NCI-H2227 treated with DMSO at 0.1 percent for 48 hours (cell line): Measurements from ENCODE around the gene GOLGA3.
"Not testable (repeated sequence)": the region's sequence is repeated elsewhere in the genome, so short reads cannot be mapped to it uniquely, and the experiment has no call there.

Experiments
- DNase-seq: peaks from one replicate; lab custom pipeline; 2025; lab: John Stamatoyannopoulos, UW

Gene GOLGA3

DNA sequence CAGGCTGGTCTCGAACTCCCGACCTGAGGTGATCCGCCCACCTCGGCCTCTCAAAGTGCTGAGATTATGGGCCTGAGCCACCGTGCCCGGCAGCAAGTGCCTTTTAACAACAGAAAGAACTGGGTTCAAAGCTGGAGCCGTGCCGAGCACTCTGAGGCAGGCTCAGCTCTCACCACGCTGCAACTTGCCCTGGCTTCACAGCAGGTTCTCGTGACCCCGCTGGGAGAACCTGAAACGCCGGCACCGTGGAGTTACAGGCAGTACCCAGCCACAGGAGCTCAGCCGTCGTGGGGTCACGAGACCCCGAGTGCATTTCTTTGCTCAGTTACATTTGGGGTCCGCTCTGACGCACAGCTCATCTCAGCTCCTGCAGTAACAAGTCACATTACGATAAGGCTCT lies 14.4 kb downstream of the GOLGA3 start:
- DNase-seq = no peak

DNA sequence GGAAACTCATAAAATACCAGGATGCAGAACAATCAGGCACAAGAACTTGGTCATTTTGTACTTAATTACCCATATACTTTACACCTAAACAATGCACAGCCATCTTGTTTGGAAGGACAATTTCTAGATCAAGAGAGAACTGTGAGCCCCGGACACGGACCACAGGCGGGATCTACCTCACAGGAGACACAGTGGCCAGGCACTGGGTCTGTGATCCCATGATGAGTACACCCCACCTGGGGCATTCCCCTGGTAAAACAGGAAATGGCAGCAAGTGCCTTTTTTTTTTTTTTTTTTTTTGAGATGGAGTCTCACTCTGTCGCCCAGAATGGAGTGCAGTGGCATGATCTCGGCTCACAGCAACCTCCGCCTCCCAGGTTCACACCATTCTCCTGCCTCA lies 15.2 kb downstream of the GOLGA3 start:
- no peak for DNase-seq

DNA sequence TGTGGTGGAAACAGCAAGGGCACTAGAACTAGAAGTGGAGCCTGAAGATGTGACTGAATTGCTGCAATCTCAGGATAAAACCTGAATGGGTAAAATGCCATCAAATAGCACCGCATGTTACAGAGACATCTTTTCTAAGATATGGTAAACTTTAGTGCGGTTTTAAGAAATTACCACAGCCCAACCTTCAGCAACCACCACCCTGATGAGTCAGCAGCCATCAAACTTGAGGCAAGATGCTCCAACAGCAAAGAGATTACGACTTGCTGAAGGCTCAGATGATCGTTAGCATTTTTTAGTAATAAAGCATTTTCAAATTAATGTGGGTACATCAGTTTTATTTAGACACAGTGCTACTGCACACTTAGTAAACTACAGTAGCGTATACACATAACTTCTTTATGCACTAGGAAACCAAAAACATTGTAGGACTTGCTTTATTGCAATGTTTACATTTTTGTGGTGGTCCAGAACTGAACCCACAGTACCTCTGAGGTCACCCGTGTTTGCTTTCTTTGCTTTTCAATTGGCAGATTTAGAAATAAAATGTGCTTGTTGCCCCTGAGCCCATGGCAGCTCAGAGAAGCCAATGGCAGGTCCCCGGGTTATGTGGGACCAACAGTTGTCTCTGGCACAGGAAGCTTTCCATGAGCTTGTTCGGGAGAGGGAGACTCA lies 15.9 kb downstream of the GOLGA3 start:
- no peak for DNase-seq

GRCh38 chr12:132809391-132809790 lies 19.3 kb downstream of the GOLGA3 start:
- not testable (repeated sequence) for DNase-seq

DNA sequence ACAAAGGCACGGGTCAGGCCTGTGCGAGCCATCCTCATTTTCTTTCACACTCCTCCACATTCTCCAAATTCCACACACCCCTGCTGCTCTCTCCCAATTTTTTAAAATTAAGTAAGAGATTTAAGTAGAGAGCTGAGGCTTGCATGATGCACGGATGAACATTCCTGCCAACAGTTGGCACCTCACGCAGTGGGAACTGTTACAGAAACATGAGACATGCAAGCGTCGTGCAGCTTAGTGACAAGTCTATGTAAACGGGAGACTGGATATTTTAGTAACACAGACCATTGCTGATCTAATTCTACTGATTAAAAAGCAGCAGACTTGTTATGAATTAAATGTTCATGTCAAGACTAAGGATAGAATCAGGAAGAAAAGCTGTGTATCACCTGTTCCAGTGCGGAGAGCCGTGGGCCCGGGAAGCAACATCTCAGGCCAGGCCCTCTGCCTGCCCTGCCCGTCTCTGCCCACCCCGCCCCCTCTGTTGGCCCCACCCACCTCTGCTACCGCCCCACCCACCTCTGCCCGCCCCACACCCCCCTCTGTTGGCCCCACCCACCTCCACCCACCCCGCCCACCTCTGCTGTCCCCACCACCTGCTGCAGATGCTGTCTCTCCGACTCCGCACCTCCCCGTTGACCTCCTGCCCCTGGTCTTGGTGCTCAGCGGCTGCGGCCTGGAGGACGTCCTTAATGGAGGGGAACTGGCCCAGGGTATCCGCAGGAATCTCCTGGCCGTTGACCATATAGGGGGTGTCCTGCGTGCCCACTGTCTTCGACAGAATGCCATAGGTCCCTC lies 21.2 kb downstream of the GOLGA3 start:
- no peak for DNase-seq

GRCh38 chr12:132806857-132807256 lies 21.8 kb downstream of the GOLGA3 start:
- DNase-seq = no peak

DNA sequence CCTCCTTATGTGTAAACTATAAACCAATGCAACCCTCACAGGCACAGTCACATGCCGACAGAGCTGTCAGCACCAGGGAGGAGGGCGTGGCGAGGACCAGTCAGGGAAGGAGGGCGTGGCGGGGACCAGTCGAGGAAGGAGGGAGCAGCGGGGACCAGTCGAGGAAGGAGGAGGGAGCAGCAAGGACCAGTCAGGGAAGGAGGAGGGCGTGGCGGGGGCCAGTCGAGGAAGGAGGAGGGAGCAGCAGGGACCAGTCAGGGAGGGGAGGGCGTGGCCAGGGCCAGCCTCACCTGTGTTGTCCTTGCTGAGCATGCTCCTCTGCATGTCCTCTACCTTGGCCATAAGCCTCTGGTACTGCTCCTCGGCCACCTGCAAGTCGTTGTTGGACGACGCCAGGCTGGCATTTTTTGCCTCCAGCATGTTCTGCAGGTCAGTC lies 24.2 kb downstream of the GOLGA3 start:
- DNase-seq = no peak

DNA sequence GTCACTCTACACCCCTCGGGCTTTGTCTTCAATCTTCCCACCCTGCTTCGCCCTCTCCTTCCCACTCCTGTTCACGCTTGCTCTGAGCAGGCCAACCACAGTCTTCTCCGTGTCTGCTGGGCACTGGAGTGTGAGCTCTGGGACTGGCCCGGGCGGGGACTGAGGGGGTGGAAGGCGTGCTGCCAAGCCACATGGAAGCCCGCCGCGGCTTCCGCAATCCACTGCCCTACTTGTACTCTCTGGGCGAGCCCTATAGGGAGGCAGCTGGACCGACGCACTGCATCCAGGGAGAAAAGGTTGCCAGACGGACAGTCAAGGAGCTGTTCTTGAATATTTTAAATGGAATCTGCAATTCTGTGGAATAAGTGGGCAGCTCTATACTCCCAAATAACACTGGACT lies 24.8 kb downstream of the GOLGA3 start:
- no peak for DNase-seq

DNA sequence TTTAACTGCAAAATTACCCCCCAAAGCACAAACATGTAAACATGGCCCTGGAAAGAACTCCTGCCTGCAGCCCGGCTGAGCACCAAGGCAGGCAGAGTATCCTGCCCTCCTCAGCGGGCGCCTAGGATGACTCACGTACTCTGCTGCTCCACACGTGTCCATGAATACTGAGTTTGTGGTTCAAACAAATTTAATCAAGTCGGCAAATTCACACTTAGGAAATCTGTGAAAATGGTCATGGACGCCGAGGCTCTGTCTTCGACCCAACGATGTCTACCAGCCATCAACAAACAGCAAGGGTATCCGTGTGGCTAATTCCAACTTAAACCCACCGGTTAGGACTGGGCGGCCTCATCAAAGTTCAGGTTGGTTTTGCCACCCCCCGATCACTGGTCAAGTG lies 25.5 kb downstream of the GOLGA3 start:
- no peak for DNase-seq

DNA sequence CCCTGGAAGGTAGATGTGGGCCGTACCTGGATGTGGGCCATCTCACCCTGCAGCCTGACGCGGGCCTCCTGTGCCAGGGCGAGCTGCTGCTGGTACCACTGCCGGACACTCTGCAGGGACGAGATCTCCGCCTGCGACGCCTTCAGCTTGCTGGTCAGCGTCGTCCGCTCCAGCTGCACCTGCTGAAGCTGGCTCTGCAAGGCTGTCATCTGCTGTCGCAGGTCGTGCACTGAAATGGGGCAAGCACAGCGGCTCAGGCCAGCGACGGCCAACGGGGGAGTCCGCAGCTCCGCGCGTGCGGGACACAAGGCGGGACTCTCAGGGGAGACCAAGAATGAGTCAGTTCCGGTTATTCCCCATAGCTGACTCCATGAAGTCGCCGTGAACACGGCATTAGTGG lies 26.9 kb downstream of the GOLGA3 start:
- DNase-seq = no peak

GRCh38 chr12:132798836-132799235 lies 29.8 kb downstream of the GOLGA3 start:
- no peak for DNase-seq

- DNase-seq = no peak
Observed at GRCh38 chr12:132797820-132798570, 30.7 kb downstream of the GOLGA3 start.

DNA sequence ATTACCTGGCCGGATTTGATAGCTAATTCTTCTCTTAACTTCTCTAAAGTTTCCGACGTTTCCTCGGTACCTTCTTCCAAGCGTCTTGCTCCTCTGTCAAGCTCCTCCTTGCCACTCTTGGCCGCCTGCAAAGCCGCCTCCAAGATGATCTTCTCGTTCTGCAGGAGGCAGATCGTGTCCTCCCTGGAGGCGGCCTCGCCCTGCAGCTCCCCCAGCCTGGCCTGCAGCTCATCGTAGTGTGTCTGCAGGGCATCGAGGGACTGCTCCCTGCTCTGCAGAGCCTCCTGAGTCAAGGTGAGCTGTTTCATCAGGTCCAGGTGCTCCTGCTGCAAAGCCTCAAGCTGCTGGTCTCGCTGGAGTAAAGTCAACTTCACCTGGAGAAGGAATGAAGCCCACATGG lies 32.8 kb downstream of the GOLGA3 start:
- DNase-seq = no peak

- not testable (repeated sequence) for DNase-seq
Observed at GRCh38 chr12:132791940-132792339, 36.7 kb downstream of the GOLGA3 start.

GRCh38 chr12:132789099-132789471 lies 39.6 kb downstream of the GOLGA3 start:
- DNase-seq = no peak

DNA sequence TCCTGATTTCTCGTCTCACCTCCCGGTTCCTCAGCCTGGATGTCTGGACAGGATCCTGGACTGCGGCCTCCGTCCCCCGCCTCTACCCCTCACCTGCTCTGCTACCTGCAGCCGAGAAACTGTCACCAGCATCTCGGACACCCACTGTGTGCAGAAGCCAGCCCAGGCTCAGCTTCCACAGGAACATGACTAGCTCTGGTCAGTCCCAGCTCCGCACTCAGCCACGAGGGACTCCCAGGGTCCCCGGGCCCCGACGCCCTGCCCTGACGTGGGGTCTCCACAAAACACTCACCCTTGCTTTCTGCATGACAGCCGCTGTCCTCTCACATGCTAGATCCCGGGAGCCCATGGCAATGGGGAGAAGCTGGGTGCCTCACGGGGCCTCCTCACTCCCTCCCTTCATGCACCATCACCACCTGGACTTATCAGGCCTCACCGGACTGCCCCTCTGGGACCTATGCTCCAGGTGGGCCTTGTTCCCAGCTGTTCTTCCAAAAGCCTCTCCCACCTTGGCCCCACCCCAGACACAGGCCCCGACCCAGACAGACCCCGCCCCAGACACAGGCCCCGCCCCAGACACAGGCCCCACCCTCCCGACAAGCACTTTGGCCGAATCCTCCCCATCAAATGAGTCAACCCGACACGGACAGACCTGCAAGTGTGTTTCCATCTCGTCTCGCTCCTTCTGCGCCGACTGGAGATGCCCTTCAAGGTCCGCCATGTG lies 40.1 kb downstream of the GOLGA3 start:
- DNase-seq = no peak

- DNase-seq = no peak
Observed at GRCh38 chr12:132787877-132788276, 40.8 kb downstream of the GOLGA3 start.

DNA sequence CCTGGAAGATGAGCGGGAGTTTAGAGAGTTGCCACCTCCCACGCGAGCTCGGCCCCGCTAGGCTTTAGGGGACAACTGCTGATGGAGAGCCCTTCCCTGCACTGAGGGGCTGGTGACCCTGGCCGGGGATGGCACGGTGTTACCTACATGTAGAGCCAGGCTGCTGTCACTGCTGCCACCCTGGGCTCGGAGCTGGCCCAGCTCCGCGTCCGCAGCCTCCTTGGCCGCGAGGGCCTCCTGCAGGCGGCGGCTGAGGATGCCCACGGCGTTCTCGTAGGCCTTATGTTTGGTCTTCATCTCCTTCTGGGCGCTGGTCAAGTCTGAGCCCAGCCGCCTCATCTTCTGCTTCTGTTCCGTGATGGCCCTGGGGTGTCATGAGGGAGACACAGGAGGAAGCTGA lies 42.5 kb downstream of the GOLGA3 start:
- no peak for DNase-seq

GRCh38 chr12:132784580-132784979 lies 44.1 kb downstream of the GOLGA3 start:
- no peak for DNase-seq

DNA sequence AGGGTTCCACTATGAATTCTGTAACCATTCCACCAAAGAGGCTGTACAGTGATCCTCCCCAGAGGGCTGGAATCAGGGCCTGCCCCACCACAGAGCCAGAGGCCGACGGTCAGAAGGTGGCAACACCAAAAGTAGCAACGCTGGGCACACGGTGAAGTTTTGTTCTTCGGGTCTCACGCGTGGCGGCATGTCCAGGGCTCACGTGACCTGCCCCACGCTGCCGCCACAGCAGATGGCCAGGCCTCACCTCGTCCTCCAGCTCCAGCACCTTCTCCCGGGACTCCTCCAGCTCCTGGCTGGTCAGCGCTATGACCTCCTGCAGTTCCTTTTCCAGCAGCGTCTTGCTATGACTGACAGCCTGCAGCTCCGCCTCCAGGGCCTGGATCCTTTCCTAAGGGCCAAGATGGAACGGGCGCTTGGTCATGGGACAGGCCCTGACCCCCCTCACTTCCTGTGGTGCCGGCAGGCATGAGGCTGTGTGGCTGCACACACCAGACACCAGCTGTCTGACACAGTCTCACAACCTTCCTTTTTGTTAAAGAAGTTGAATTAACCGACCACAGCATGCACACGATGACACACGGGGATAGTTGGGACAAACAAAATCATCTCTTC lies 44.6 kb downstream of the GOLGA3 start:
- no peak for DNase-seq

- no peak for DNase-seq
Observed at GRCh38 chr12:132781938-132782337, 46.7 kb downstream of the GOLGA3 start.
